Esophagus squamous epithelium (tissue), 4 donors: Measurements from ENCODE around the gene PLD4.

Experiments used
- CTCF ChIP-seq, 6 experiments: fragments of 450-650 bp in 4 of 6; fragments of 200-600 bp in 2 of 6; sonication (generic) in 2 of 6; IDR thresholded peaks; one replicate each; pipeline ENCODE4 v1.5.1; 2016 to 2019; ENCODE audit warnings: antibody characterized with exemption in 6 of 6, mild to moderate bottlenecking in 4 of 6, moderate library complexity in 4 of 6
- POLR2A ChIP-seq, 4 donors: fragments of 450-650 bp; IDR thresholded peaks; one replicate each; pipeline ENCODE4 v1.6.1; 2017; ENCODE audit warnings: antibody characterized with exemption in 4 of 4, mild to moderate bottlenecking in 4 of 4, moderate library complexity in 3 of 4

- TF ChIP-seq CTCF (IDR thresholded peaks at IDR 0.05) (no peak), POLR2A (IDR thresholded peaks at IDR 0.05) (no peak)
Measured at GRCh38 chr14:104964546-104964945, 39.9 kb downstream of the PLD4 start.
